Smooth muscle cell (in vitro differentiated cells): Measurements from ENCODE around the gene FLT4. TPM values are rescaled to one million over a fixed set of nuclear protein-coding genes. Genes with fewer than 3 reads are reported as not detected.

ENCODE experiments used
- DNase-seq: peaks from one replicate; lab custom pipeline; 2025; ENCODE audit not compliant: unreplicated experiment; lab: John Stamatoyannopoulos, UW
- H2AFZ ChIP-seq: fragments of 200-600 bp; sonication (generic); 2 replicates; pipeline ENCODE4 v1.6.0; 2016; ENCODE audit warnings: antibody characterized with exemption, low read depth, mild to moderate bottlenecking
- H3F3A ChIP-seq: fragments of 200-600 bp; sonication (generic); 2 replicates; pipeline ENCODE4 v1.6.0; 2017; ENCODE audit warnings: antibody characterized with exemption, low read depth
- H3K27ac ChIP-seq: fragments of 200-600 bp; sonication (generic); 2 replicates; pipeline ENCODE4 v1.5.1; 2016; ENCODE audit warnings: low read depth, mild to moderate bottlenecking
- H3K27me3 ChIP-seq: fragments of 200-600 bp; sonication (generic); 2 replicates; pipeline ENCODE4 v1.6.1; 2016; ENCODE audit warnings: low read depth, mild to moderate bottlenecking
- H3K36me3 ChIP-seq: fragments of 200-600 bp; sonication (generic); 2 replicates; pipeline ENCODE4 v1.5.1; 2016; ENCODE audit warnings: low read depth
- H3K4me1 ChIP-seq: fragments of 200-600 bp; sonication (generic); 2 replicates; pipeline ENCODE4 v1.5.1; 2016; ENCODE audit warnings: low read depth
- H3K4me2 ChIP-seq: fragments of 200-600 bp; sonication (generic); 2 replicates; pipeline ENCODE4 v1.6.0; 2016; ENCODE audit warnings: mild to moderate bottlenecking
- H3K4me3 ChIP-seq: fragments of 200-600 bp; sonication (generic); 2 replicates; pipeline ENCODE4 v1.5.1; 2016; ENCODE audit warnings: mild to moderate bottlenecking
- H3K79me2 ChIP-seq: fragments of 200-600 bp; sonication (generic); 2 replicates; pipeline ENCODE4 v1.6.0; 2016; ENCODE audit warnings: low read depth, mild to moderate bottlenecking
- H3K9ac ChIP-seq: fragments of 200-600 bp; sonication (generic); 2 replicates; pipeline ENCODE4 v1.6.0; 2016; ENCODE audit warnings: low read depth
- H3K9me3 ChIP-seq: fragments of 200-600 bp; sonication (generic); replicated peaks from 2 replicates; pipeline ENCODE4 v1.5.1; 2016; ENCODE audit warnings: low read depth
- H4K20me1 ChIP-seq: fragments of 200-600 bp; sonication (generic); 2 replicates; pipeline ENCODE4 v1.6.0; 2016; ENCODE audit warnings: low read depth
- CTCF ChIP-seq: fragments of 200-600 bp; sonication (generic); IDR thresholded peaks from 2 replicates; pipeline ENCODE4 v1.5.1; 2017; ENCODE audit warnings: borderline replicate concordance, mild to moderate bottlenecking, antibody characterized with exemption; ENCODE audit not compliant: insufficient read depth, poor library complexity, severe bottlenecking
- WGBS: methylation state at CpG from one replicate; pipeline ENCODE4 v1.1.7; 2016; ENCODE audit warnings: low lambda C conversion rate; 5-methylcytosine and 5-hydroxymethylcytosine counted together
- polyA plus RNA-seq: library from polyadenylated mRNA; unstranded; fragments of >200 nt; fragmentation: Nextera tagmentation; extraction: Ambion mirVana; gene quantifications from 2 replicates; pipeline ENCODE4 v1.2.1, GENCODE V29; 2016
- total RNA-seq: library from RNA; depleted of rRNA; stranded (reverse); fragments of >200 nt; gene quantifications from 2 replicates; pipeline ENCODE4 v1.2.3, GENCODE V29; 2014

The FLT4 gene
- total and polyA plus RNA-seq, 2 experiments from 2014 or later, result not detected

- Histone ChIP-seq H3K4me3 (no peak overlapping the region), H3F3A (no peaks in the 10 kb centered on the region), H3K4me2 (no peak overlapping the region), H2AFZ (no peak overlapping the region), H3K36me3 (no peaks in the 10 kb centered on the region), H3K27ac (no peak overlapping the region), H3K9me3 (no peaks in the 10 kb centered on the region), H3K9ac (no peak overlapping the region), H4K20me1 (no peaks in the 10 kb centered on the region), H3K79me2 (no peaks in the 10 kb centered on the region), H3K27me3 (no peaks in the 10 kb centered on the region), H3K4me1 (no peaks in the 10 kb centered on the region)
- 87% methylated on average over 22 of the region's 30 CpGs for WGBS
- DNase-seq, result no peak
- no peak for TF ChIP-seq CTCF
Measured at GRCh38 chr5:180611140-180611850, 38.1 kb downstream of the FLT4 start.

- no peak for TF ChIP-seq CTCF
- H3K9me3 ChIP-seq, result no peaks in the 10 kb centered on the region
- H3K27ac ChIP-seq, result no peak overlapping the region
- no peaks in the 10 kb centered on the region for H3K79me2 ChIP-seq
- H2AFZ ChIP-seq, result no peak overlapping the region
- no peaks in the 10 kb centered on the region for H4K20me1 ChIP-seq
- H3F3A ChIP-seq, result no peaks in the 10 kb centered on the region
- no peaks in the 10 kb centered on the region for H3K4me1 ChIP-seq
- no peak overlapping the region for H3K4me3 ChIP-seq
- 92% methylated on average over 23 of the region's 23 CpGs for WGBS
- no peak for DNase-seq
- H3K27me3 ChIP-seq, result no peaks in the 10 kb centered on the region
- H3K36me3 ChIP-seq, result no peaks in the 10 kb centered on the region
- H3K4me2 ChIP-seq, result no peak overlapping the region
- no peak overlapping the region for H3K9ac ChIP-seq
Measured at GRCh38 chr5:180609817-180610550, 39.4 kb downstream of the FLT4 start.

GRCh38 chr5:180609386-180609785 lies 40.0 kb downstream of the FLT4 start:
- TF ChIP-seq CTCF, result no peak
- Histone ChIP-seq H3K9me3 (no peaks in the 10 kb centered on the region), H3K27me3 (no peaks in the 10 kb centered on the region), H3K9ac (no peak overlapping the region), H3K36me3 (no peaks in the 10 kb centered on the region), H2AFZ (no peak overlapping the region), H3K27ac (no peak overlapping the region), H3K79me2 (no peaks in the 10 kb centered on the region), H3K4me1 (no peaks in the 10 kb centered on the region), H3F3A (no peaks in the 10 kb centered on the region), H3K4me2 (no peak overlapping the region), H4K20me1 (no peaks in the 10 kb centered on the region), H3K4me3 (no peak overlapping the region)
- 93% methylated on average over 15 of the region's 15 CpGs for WGBS
- DNase-seq, result no peak
